Vagina (tissue), 2 donors: ENCODE data around the gene SLC25A24.

Experiments used
- CTCF ChIP-seq, 3 experiments: fragments of 450-650 bp in 2 of 3; fragments of 200-600 bp in 1 of 3; sonication (generic) in 1 of 3; IDR thresholded peaks; one replicate each; pipeline ENCODE4 v1.5.1; 2017 to 2019; ENCODE audit warnings: antibody characterized with exemption in 3 of 3, mild to moderate bottlenecking in 2 of 3, moderate library complexity in 2 of 3
- POLR2A ChIP-seq, 2 donors: fragments of 450-650 bp; IDR thresholded peaks; one replicate each; pipeline ENCODE4 v1.6.1; 2017; ENCODE audit warnings: antibody characterized with exemption in 2 of 2, mild to moderate bottlenecking in 2 of 2, moderate library complexity in 2 of 2

DNA sequence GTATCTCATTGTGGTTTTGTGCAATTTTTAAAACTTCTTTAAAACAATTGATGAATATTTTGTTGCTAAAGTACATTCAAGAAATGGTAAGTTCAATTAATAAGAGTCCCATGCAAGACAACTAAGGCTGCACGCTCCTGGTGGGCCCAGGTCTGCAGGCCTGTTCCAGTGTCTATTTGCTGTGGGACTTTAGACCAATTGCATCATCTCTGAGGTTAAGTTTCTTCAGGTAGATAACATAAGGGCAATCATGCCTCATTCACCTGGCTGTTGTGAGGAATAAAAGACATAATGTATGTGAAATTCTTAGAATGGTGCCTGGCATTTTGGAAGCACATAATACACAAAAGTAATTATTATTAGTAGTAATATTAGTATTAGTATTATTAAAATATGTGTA is 82.9 kb downstream of the SLC25A24 start:
- TF ChIP-seq POLR2A (IDR thresholded peaks at IDR 0.05) (no peak), CTCF (IDR thresholded peaks at IDR 0.05) (no peak)
